ENCODE data around the gene APPL2.
"Not testable (repeated sequence)": the region's sequence is repeated elsewhere in the genome, so short reads cannot be mapped to it uniquely, and the experiment has no call there.

APPL2 gene

DNA sequence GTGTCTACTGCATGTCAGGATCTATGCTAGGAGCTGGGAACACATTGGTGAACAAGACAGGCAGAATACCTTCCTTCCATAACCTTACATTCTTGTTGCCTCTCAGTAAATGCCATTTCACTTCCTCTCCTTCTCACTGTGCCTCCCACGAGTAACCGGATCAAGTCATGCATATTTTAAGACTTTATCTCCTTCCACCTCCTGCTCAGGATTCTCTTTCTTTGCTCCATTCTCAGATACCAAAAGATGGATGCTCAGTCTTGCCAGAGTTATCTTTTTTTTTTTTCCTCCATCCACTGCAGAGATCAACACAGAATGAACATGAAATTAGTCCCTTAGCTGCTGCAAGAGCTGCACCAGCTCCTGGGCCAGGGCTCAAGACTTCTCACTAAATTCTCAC, 20.0 kb upstream of the APPL2 start:
- Histone ChIP-seq H3K27me3 (ENCODE audit: insufficient read depth, low read length) (no peaks in the 10 kb centered on the region), H3K4me3 (ENCODE audit: low read depth, low read length) (no peak overlapping the region), H2AFZ (ENCODE audit: low read length, unreplicated experiment) (peak overlapping the region; percentile 61), H3K36me3 (ENCODE audit: insufficient read depth, low read length) (no peaks in the 10 kb centered on the region), H3K27ac (ENCODE audit: low read depth, low read length) (peak overlapping the region; percentile 95), H3K4me1 (ENCODE audit: control insufficient read depth, insufficient read depth, low read length, unreplicated experiment) (peaks cover 59% of the 10 kb centered on the region), H3K79me2 (ENCODE audit: control insufficient read depth, insufficient read depth, low read length, unreplicated experiment) (no peaks in the 10 kb centered on the region)

- H3K27ac ChIP-seq (ENCODE audit: low read depth, low read length) = peak overlapping the region; percentile 95
- peak overlapping the region; percentile 54; the same call in 1 of the 2 replicates for H3K4me3 ChIP-seq (ENCODE audit: low read depth, low read length)
- no peak overlapping the region for H2AFZ ChIP-seq (ENCODE audit: low read length, unreplicated experiment)
- H3K79me2 ChIP-seq (ENCODE audit: control insufficient read depth, insufficient read depth, low read length, unreplicated experiment) = no peaks in the 10 kb centered on the region
- H3K4me1 ChIP-seq (ENCODE audit: control insufficient read depth, insufficient read depth, low read length, unreplicated experiment) = peaks cover 59% of the 10 kb centered on the region
- H3K36me3 ChIP-seq (ENCODE audit: insufficient read depth, low read length) = no peaks in the 10 kb centered on the region
- H3K27me3 ChIP-seq (ENCODE audit: insufficient read depth, low read length) = no peaks in the 10 kb centered on the region
Measured at GRCh38 chr12:105253866-105254513, 18.0 kb upstream of the APPL2 start.

DNA sequence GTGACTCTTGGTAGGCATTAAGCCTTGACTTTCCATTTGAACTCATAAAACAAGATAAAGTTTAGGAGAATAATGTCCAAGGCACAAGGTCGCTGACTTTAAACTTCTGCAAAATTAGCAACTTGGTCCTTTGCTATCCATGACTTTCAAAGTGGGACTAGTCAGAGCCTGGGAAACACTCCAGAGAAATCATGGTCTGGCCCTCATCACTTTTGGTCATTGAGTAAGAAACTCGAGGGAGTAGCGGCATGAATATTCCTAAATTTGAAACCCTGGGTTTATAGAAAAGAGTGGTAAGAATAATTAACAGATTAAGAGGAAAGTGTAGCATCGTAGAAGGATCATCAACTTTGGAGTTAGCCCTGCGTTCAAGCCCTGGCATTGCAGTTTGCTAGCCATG, 16.9 kb upstream of the APPL2 start:
- Histone ChIP-seq H2AFZ (ENCODE audit: low read length, unreplicated experiment) (peak overlapping the region; percentile 5), H3K36me3 (ENCODE audit: insufficient read depth, low read length) (no peaks in the 10 kb centered on the region), H3K27me3 (ENCODE audit: insufficient read depth, low read length) (no peaks in the 10 kb centered on the region), H3K4me1 (ENCODE audit: control insufficient read depth, insufficient read depth, low read length, unreplicated experiment) (peaks cover 51% of the 10 kb centered on the region), H3K4me3 (ENCODE audit: low read depth, low read length) (no peak overlapping the region), H3K27ac (ENCODE audit: low read depth, low read length) (peak overlapping the region; percentile 95; the same call in 1 of the 2 replicates), H3K79me2 (ENCODE audit: control insufficient read depth, insufficient read depth, low read length, unreplicated experiment) (no peaks in the 10 kb centered on the region)

DNA sequence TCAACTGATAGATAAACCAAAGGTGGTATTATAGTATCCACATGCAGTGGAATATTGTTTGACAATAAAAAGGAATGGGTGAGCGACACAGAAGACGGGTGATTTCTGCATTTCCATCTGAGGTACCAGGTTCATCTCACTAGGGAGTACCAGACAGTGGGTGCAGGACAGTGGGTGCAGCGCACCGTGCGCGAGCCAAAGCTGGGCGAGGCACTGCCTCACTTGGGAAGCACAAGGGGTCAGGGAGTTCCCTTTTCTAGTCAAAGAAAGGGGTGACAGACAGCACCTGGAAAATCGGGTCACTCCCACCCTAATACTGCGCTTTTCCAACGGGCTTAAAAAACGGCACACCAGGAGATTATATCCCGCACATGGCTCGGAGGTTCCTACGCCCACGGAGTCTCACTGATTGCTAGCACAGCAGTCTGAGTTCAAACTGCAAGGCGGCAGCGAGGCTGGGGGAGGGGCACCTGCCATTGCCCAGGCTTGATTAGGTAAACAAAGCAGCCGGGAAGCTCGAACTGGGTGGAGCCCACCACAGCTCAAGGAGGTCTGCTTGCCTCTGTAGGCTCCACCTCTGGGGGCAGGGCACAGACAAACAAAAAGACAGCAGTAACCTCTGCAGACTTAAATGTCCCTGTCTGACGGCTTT, 9.9 kb upstream of the APPL2 start:
- H3K36me3 ChIP-seq (ENCODE audit: insufficient read depth, low read length); H2AFZ ChIP-seq (ENCODE audit: low read length, unreplicated experiment); H3K4me3 ChIP-seq (ENCODE audit: low read depth, low read length); H3K27me3 ChIP-seq (ENCODE audit: insufficient read depth, low read length); H3K79me2 ChIP-seq (ENCODE audit: control insufficient read depth, insufficient read depth, low read length, unreplicated experiment); H3K4me1 ChIP-seq (ENCODE audit: control insufficient read depth, insufficient read depth, low read length, unreplicated experiment); H3K27ac ChIP-seq (ENCODE audit: low read depth, low read length): not testable (repeated sequence)

GRCh38 chr12:105245291-105245690, 9.3 kb upstream of the APPL2 start:
- Histone ChIP-seq H3K79me2 (ENCODE audit: control insufficient read depth, insufficient read depth, low read length, unreplicated experiment) (no peaks in the 10 kb centered on the region), H3K36me3 (ENCODE audit: insufficient read depth, low read length) (no peaks in the 10 kb centered on the region), H3K4me1 (ENCODE audit: control insufficient read depth, insufficient read depth, low read length, unreplicated experiment) (no peaks in the 10 kb centered on the region), H3K4me3 (ENCODE audit: low read depth, low read length) (no peak overlapping the region), H3K27me3 (ENCODE audit: insufficient read depth, low read length) (no peaks in the 10 kb centered on the region), H3K27ac (ENCODE audit: low read depth, low read length) (no peak overlapping the region), H2AFZ (ENCODE audit: low read length, unreplicated experiment) (no peak overlapping the region)

- Histone ChIP-seq H3K4me3 (ENCODE audit: low read depth, low read length) (no peak overlapping the region), H3K27ac (ENCODE audit: low read depth, low read length) (no peak overlapping the region), H3K27me3 (ENCODE audit: insufficient read depth, low read length) (no peaks in the 10 kb centered on the region), H3K79me2 (ENCODE audit: control insufficient read depth, insufficient read depth, low read length, unreplicated experiment) (peaks cover 4% of the 10 kb centered on the region), H3K4me1 (ENCODE audit: control insufficient read depth, insufficient read depth, low read length, unreplicated experiment) (peaks cover 10% of the 10 kb centered on the region), H3K36me3 (ENCODE audit: insufficient read depth, low read length) (no peaks in the 10 kb centered on the region), H2AFZ (ENCODE audit: low read length, unreplicated experiment) (no peak overlapping the region)
Measured at GRCh38 chr12:105240228-105240627, 4.3 kb upstream of the APPL2 start.

- Histone ChIP-seq H3K4me1 (ENCODE audit: control insufficient read depth, insufficient read depth, low read length, unreplicated experiment) (peaks cover 16% of the 10 kb centered on the region), H2AFZ (ENCODE audit: low read length, unreplicated experiment) (peak overlapping the region; percentile 47), H3K79me2 (ENCODE audit: control insufficient read depth, insufficient read depth, low read length, unreplicated experiment) (peaks cover 13% of the 10 kb centered on the region), H3K27ac (ENCODE audit: low read depth, low read length) (no peak overlapping the region), H3K36me3 (ENCODE audit: insufficient read depth, low read length) (no peaks in the 10 kb centered on the region), H3K27me3 (ENCODE audit: insufficient read depth, low read length) (no peaks in the 10 kb centered on the region), H3K4me3 (ENCODE audit: low read depth, low read length) (no peak overlapping the region)
Measured at GRCh38 chr12:105239304-105239703, 3.3 kb upstream of the APPL2 start.

DNA sequence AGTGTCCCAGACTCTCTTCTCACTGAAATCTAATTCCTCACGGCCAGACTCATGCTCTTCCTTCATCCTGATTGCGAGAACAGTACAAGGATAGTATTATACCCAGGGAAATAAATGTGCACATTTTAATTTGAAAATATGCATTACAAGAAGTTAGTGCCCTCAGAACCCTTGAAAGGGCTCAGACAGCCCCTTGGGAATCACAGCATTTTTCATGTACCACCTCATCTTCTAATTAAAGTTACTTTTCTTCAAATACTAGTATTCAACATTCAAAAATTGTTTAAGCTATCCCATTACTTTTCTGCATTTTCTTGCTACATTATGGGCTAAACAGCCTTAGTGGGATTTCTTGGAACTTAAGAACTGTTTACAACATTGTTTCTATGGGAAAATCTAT, 1.7 kb upstream of the APPL2 start:
- Histone ChIP-seq H2AFZ (ENCODE audit: low read length, unreplicated experiment) (no peak overlapping the region), H3K79me2 (ENCODE audit: control insufficient read depth, insufficient read depth, low read length, unreplicated experiment) (peaks cover 29% of the 10 kb centered on the region), H3K27ac (ENCODE audit: low read depth, low read length) (no peak overlapping the region), H3K36me3 (ENCODE audit: insufficient read depth, low read length) (no peaks in the 10 kb centered on the region), H3K4me1 (ENCODE audit: control insufficient read depth, insufficient read depth, low read length, unreplicated experiment) (peaks cover 32% of the 10 kb centered on the region), H3K27me3 (ENCODE audit: insufficient read depth, low read length) (no peaks in the 10 kb centered on the region), H3K4me3 (ENCODE audit: low read depth, low read length) (no peak overlapping the region)

DNA sequence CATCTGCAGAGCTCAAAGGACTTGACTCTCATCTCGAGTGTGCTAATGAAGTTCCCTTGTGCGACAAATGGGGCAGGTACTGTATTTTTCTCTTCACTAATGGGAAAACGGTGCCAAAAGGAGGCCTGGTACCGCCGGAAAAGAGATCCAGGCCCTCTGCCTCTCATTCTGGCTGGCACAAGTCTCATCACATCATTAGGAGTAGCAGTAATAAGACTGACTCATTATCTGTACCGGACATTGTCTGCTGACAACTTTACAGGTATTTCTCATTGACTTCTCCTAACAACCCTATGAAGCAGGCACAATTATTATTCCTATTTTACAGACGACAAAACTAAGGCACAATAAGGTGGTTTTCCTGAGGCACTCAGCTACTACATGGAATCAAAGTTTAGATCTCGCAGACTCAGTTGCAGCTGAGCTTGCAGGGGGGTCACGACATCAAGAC, 668 bp downstream of the APPL2 start:
- no peaks in the 10 kb centered on the region for H3K36me3 ChIP-seq (ENCODE audit: insufficient read depth, low read length)
- H3K4me3 ChIP-seq (ENCODE audit: low read depth, low read length) = peak overlapping the region; percentile 96
- H3K79me2 ChIP-seq (ENCODE audit: control insufficient read depth, insufficient read depth, low read length, unreplicated experiment) = peaks cover 53% of the 10 kb centered on the region
- H3K4me1 ChIP-seq (ENCODE audit: control insufficient read depth, insufficient read depth, low read length, unreplicated experiment) = peaks cover 48% of the 10 kb centered on the region
- H2AFZ ChIP-seq (ENCODE audit: low read length, unreplicated experiment) = peak overlapping the region; percentile 78
- H3K27ac ChIP-seq (ENCODE audit: low read depth, low read length) = peak overlapping the region; percentile 66
- no peaks in the 10 kb centered on the region for H3K27me3 ChIP-seq (ENCODE audit: insufficient read depth, low read length)

DNA sequence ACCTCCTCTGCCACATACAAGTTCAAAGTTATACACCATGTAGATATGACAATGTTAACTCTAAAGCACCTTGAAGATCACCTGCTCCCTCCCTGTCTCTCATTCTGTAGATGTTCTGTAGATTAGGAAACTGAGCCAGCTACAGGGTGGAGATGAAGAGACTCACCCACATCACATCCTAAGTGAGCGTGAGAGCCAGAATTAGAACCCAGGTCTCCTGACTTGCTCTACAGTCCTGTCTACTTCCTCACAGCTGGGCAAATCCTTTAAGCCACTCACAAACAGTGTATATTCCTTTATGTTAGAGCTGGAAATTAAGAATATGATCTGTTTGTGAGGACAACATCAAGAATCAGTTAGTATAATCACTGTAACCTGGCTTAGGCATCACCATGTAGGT, 1.8 kb downstream of the APPL2 start:
- no peak overlapping the region for H2AFZ ChIP-seq (ENCODE audit: low read length, unreplicated experiment)
- H3K27me3 ChIP-seq (ENCODE audit: insufficient read depth, low read length) = no peaks in the 10 kb centered on the region
- H3K79me2 ChIP-seq (ENCODE audit: control insufficient read depth, insufficient read depth, low read length, unreplicated experiment) = peaks cover 58% of the 10 kb centered on the region
- no peaks in the 10 kb centered on the region for H3K36me3 ChIP-seq (ENCODE audit: insufficient read depth, low read length)
- H3K4me3 ChIP-seq (ENCODE audit: low read depth, low read length) = peak overlapping the region; percentile 96
- H3K4me1 ChIP-seq (ENCODE audit: control insufficient read depth, insufficient read depth, low read length, unreplicated experiment) = peaks cover 51% of the 10 kb centered on the region
- H3K27ac ChIP-seq (ENCODE audit: low read depth, low read length) = peak overlapping the region; percentile 66
